Upper lobe of right lung (tissue), 1 donor: ENCODE results near the gene PARP6. TPM values are rescaled to one million over a fixed set of nuclear protein-coding genes. Genes with fewer than 3 reads are reported as not detected.

Experiments used
- ATAC-seq: fragments of 200-7000 bp; cut with Tn5 transposase; one replicate; pipeline ENCODE4 v1.9.1; 2020; ENCODE audit warnings: mild to moderate bottlenecking, moderate library complexity
- DNase-seq: peaks from one replicate; pipeline ENCODE4 v3.0.0-alpha.2; 2020
- H3K27ac ChIP-seq: fragments of 200-600 bp; one replicate; pipeline ENCODE4 v1.8.0; 2022
- H3K27me3 ChIP-seq: fragments of 200-600 bp; one replicate; pipeline ENCODE4 v1.8.0; 2022; ENCODE audit warnings: mild to moderate bottlenecking
- H3K36me3 ChIP-seq: fragments of 200-600 bp; one replicate; pipeline ENCODE4 v1.8.0; 2022
- H3K4me1 ChIP-seq: fragments of 200-600 bp; one replicate; pipeline ENCODE4 v1.8.0; 2022
- H3K4me3 ChIP-seq: fragments of 200-600 bp; one replicate; pipeline ENCODE4 v1.8.0; 2022; ENCODE audit warnings: mild to moderate bottlenecking
- H3K9me3 ChIP-seq: fragments of 200-600 bp; one replicate; pipeline ENCODE4 v1.8.0; 2022
- CTCF ChIP-seq: fragments of 200-600 bp; IDR thresholded peaks from one replicate; pipeline ENCODE4 v1.8.0; 2022; ENCODE audit warnings: antibody characterized with exemption
- intact Hi-C: fragments of 100-400 bp; cut with DNase I; formaldehyde crosslinking; loops from one replicate; pipeline ENCODE4 v1.11.0; 2022
- long read RNA-seq: library from polyadenylated mRNA; unstranded; transcript quantifications from one replicate; pipeline ENCODE4 v2.0.0, GENCODE V29; 2021
- total RNA-seq: library from RNA; stranded (reverse); fragmentation: NEBNext Ultra II Directional; extraction: Animal tissue kit (Norgen Biotek cat#: 25700); gene quantifications from one replicate; pipeline ENCODE4 v1.2.1, GENCODE V29; 2021
- donor health status: DM: no; HTN: yes; CAD: no; lungs with severe emphysema.

Gene PARP6
- total RNA-seq = 87.9 TPM
- long read RNA-seq, partial matches to known transcripts = 19 of 126 reads
- long read RNA-seq, other reads (novel, unspliced or antisense) = 105 of 126 reads

GRCh38 chr15:72272213-72272996 is at the start of gene PARP6:
TSS of gene PARP6 (minus strand) at chr15:72272554. CDS start at chr15:72267477, 5,077 bp downstream.
- ATAC-seq = peak; percentile 99
- Histone ChIP-seq H3K4me3 (peak within 1 kb of the TSS; percentile 91), H3K4me1 (peaks cover 29% of the 10 kb centered on the region), H3K9me3 (no peaks in the 10 kb centered on the region), H3K27me3 (no peaks in the 10 kb centered on the region), H3K36me3 (peaks cover 12% of the 10 kb centered on the region), H3K27ac (peak within 1 kb of the TSS; percentile 90)
- peak; percentile 100 for DNase-seq
- intact Hi-C loops = no loop called here
- TF ChIP-seq CTCF = peak; percentile 69

- Histone ChIP-seq H3K9me3 (no peaks in the 10 kb centered on the region), H3K36me3 (no peaks in the 10 kb centered on the region), H3K27ac (no peak within 1 kb of the TSS), H3K4me3 (peak within 1 kb of the TSS; percentile 51), H3K4me1 (peaks cover 7% of the 10 kb centered on the region), H3K27me3 (no peaks in the 10 kb centered on the region)
- TF ChIP-seq CTCF = no peak
- ATAC-seq (peak; percentile 84), DNase-seq (peak; percentile 91)
- intact Hi-C loops = no loop called here
Measured at GRCh38 chr15:72319985-72320671, 47.8 kb upstream of the PARP6 start, which contains the start of gene CELF6. TSS of gene CELF6 (minus strand) at chr15:72320157. CDS start at chr15:72319874, 283 bp downstream.

- Histone ChIP-seq H3K4me1 (peaks cover 7% of the 10 kb centered on the region), H3K9me3 (no peaks in the 10 kb centered on the region), H3K27ac (no peak overlapping the region), H3K36me3 (no peaks in the 10 kb centered on the region), H3K4me3 (peak overlapping the region; percentile 51), H3K27me3 (no peaks in the 10 kb centered on the region)
- ATAC-seq (peak; percentile 93), DNase-seq (peak; percentile 87)
- intact Hi-C loops = no loop called here
- no peak for TF ChIP-seq CTCF
Measured at GRCh38 chr15:72319360-72319984, 47.1 kb upstream of the PARP6 start.

DNA sequence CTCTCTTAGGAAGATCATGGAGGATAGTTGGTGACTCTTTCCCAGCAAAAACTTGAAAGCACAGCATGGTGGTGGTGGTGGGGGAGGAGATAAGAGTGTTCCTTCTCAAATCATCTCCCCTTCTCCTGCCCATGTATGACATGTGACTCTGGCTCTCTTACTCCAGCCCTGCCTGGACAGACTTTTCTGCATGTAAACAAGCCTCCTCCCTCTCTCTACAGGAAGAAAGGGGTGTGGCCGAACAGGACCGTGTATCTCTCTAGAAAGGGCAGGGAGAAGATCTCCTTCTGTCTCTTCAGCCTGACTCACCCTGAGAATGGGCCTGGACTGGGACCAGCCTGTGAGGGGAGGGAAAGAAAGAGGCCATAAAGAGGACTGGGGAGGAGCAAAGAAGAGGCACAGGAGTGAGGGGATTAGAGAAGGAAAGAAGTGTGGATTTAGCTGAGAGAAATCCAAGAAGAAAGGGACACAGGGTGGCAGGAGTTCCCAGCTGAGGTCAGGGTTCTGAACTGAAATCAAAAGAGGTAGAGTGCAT is 46.1 kb upstream of the PARP6 start:
- no peaks in the 10 kb centered on the region for H3K36me3 ChIP-seq
- H3K4me3 ChIP-seq = no peak overlapping the region
- peaks cover 7% of the 10 kb centered on the region for H3K4me1 ChIP-seq
- H3K27me3 ChIP-seq = no peaks in the 10 kb centered on the region
- H3K9me3 ChIP-seq = no peaks in the 10 kb centered on the region
- DNase-seq = no peak
- intact Hi-C loops = no loop called here
- no peak overlapping the region for H3K27ac ChIP-seq
- TF ChIP-seq CTCF = no peak
- no peak for ATAC-seq

DNA sequence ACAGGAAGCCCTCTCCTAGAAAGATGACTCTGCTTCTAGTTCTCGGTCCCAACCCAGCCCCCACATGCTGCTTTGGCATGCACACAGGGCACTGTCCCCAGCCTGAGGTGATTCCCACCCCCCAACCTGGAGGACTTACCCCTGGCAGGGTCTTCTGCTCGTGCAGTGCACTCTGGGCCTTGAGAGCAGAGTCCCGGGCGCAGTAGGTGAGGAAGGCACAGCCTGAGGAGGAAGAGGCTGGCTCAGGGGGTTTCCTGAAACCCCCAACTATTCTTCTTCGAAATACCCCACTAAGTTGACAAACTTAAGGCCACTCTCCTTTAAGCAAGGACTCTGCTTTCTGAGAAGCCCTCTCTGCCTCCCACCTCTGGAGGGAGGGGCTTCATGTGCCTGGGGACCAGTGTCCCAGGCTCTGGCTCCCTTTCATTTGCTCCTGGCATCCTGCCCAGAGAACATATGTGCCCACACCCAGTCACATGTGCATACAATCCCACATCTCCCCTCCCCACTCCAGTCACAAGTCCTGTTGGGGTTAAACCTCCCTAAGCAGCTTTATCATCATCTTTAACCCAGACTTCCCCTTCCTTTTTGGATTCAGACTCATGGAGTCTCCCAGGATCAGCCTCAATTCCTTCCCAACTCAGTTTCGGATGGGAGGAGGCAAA is 43.5 kb upstream of the PARP6 start:
- H3K27me3 ChIP-seq = no peaks in the 10 kb centered on the region
- ATAC-seq (no peak), DNase-seq (no peak)
- H3K4me3 ChIP-seq = no peak overlapping the region
- intact Hi-C loops = no loop called here
- no peaks in the 10 kb centered on the region for H3K9me3 ChIP-seq
- TF ChIP-seq CTCF = no peak
- no peak overlapping the region for H3K27ac ChIP-seq
- H3K36me3 ChIP-seq = no peaks in the 10 kb centered on the region
- peaks cover 7% of the 10 kb centered on the region for H3K4me1 ChIP-seq
